ENCODE results near the gene BSN. TPM values are rescaled to one million over a fixed set of nuclear protein-coding genes. Genes with fewer than 3 reads are reported as not detected.

BSN gene
- total and polyA plus RNA-seq, 7 donors, result under 0.01 to 0.81 (median 0.61) TPM; not detected in 1

GRCh38 chr3:49671291-49672288, 117.3 kb downstream of the BSN start:
- Histone ChIP-seq H3K4me3 (no peak overlapping the region), H3K27ac (peak overlapping the region in 1 of 4 donors; percentile 18), H3K4me1 (peaks cover 0 to 21% (median 20%) of the 10 kb centered on the region in 4 donors), H3K36me3 (peaks cover 0 to 11% (median 8%) of the 10 kb centered on the region in 4 donors), H3K9me3 (no peaks in the 10 kb centered on the region), H3K27me3 (peaks cover 0 to 19% (median 16%) of the 10 kb centered on the region in 3 donors)
- peak; percentile 79 for DNase-seq
- WGBS, 2 donors, result 34 to 45% methylated on average over 11 of the region's 11 CpGs
- intact Hi-C loops (cut with DNase I), result loop anchor here (1.0 to 5.0 kb wide), 2 partner anchors 132 to 244 kb away; partner anchors contain the start of gene NICN1
- no peak for TF ChIP-seq EP300 (IDR thresholded peaks at IDR 0.05)
- TF ChIP-seq CTCF (IDR thresholded peaks at IDR 0.05), result peak; percentile 56 to 83 (median 74)

GRCh38 chr3:49673121-49673714, 118.9 kb downstream of the BSN start:
- Histone ChIP-seq H3K36me3 (peaks cover 0 to 27% (median 23%) of the 10 kb centered on the region in 4 donors), H3K9me3 (no peaks in the 10 kb centered on the region), H3K4me3 (peak overlapping the region; percentile 83 to 94 (median 90)), H3K27me3 (peaks cover 0 to 10% (median 8%) of the 10 kb centered on the region in 3 donors), H3K27ac (peak overlapping the region; percentile 87 to 95 (median 88)), H3K4me1 (peaks cover 0 to 21% (median 20%) of the 10 kb centered on the region in 4 donors)
- intact Hi-C loops (cut with DNase I), result loop anchor here (5.0 kb wide), 1 partner anchor 246 kb away; the partner anchor contains the start of gene NICN1
- TF ChIP-seq EP300 (IDR thresholded peaks at IDR 0.05) (no peak), CTCF (IDR thresholded peaks at IDR 0.05) (no peak), POLR2AphosphoS5 (IDR thresholded peaks at IDR 0.05) (no peak), POLR2A (IDR thresholded peaks at IDR 0.05) (no peak)
- WGBS, 2 donors, result 20 to 22% methylated on average over 17 of the region's 17 CpGs
- DNase-seq, result no peak

- intact Hi-C loops (cut with DNase I), result loop anchor here (5.0 kb wide), 1 partner anchor 247 kb away; the partner anchor contains the start of gene NICN1
- TF ChIP-seq EP300 (IDR thresholded peaks at IDR 0.05) (no peak), POLR2A (IDR thresholded peaks at IDR 0.05) (peak; percentile 43 to 76), POLR2AphosphoS5 (IDR thresholded peaks at IDR 0.05) (peak; percentile 69 to 93 (median 84)), CTCF (IDR thresholded peaks at IDR 0.05) (no peak)
These were observed 119.6 kb downstream of the BSN start, which contains the start of gene APEH for GRCh38 chr3:49673715-49674496. Gene APEH, plus strand, starts transcription at chr3:49674351. Its CDS starts 51 bp downstream, at chr3:49674402.

GRCh38 chr3:49674497-49674983, 120.3 kb downstream of the BSN start:
- WGBS, 2 donors, result 3 to 4% methylated on average over 34 of the region's 34 CpGs
- intact Hi-C loops (cut with DNase I), result loop anchor here (5.0 kb wide), 1 partner anchor 247 kb away; the partner anchor contains the start of gene NICN1
- TF ChIP-seq POLR2AphosphoS5 (IDR thresholded peaks at IDR 0.05) (no peak), CTCF (IDR thresholded peaks at IDR 0.05) (no peak), POLR2A (IDR thresholded peaks at IDR 0.05) (no peak), EP300 (IDR thresholded peaks at IDR 0.05) (no peak)

More at GRCh38 chr3:49673715-49674496, 119.6 kb downstream of the BSN start, which contains the start of gene APEH:
- H3K9me3 ChIP-seq, result no peaks in the 10 kb centered on the region
- peak within 1 kb of the TSS; percentile 87 to 95 (median 88) for H3K27ac ChIP-seq
- peak within 1 kb of the TSS; percentile 83 to 94 (median 90) for H3K4me3 ChIP-seq
- 1% methylated on average over 71 of the region's 71 CpGs for WGBS, 2 donors
- peaks cover 0 to 21% (median 20%) of the 10 kb centered on the region in 4 donors for H3K4me1 ChIP-seq
- H3K36me3 ChIP-seq, result peaks cover 5 to 34% (median 30%) of the 10 kb centered on the region in 4 donors
- peak; percentile 98 for DNase-seq
- H3K27me3 ChIP-seq, result peaks cover 0 to 4% (median 1%) of the 10 kb centered on the region in 3 donors

More at GRCh38 chr3:49674497-49674983, 120.3 kb downstream of the BSN start:
- Histone ChIP-seq H3K4me3 (peak overlapping the region; percentile 83 to 94 (median 90)), H3K27me3 (no peaks in the 10 kb centered on the region), H3K27ac (peak overlapping the region; percentile 87 to 95 (median 88)), H3K4me1 (peaks cover 0 to 21% (median 20%) of the 10 kb centered on the region in 4 donors), H3K9me3 (no peaks in the 10 kb centered on the region), H3K36me3 (peaks cover 12 to 41% (median 36%) of the 10 kb centered on the region in 4 donors)
- DNase-seq, result peak; percentile 75
